ENCODE data around the gene PDE3A. TPM values are rescaled to one million over a fixed set of nuclear protein-coding genes. Genes with fewer than 3 reads are reported as not detected.
"Not testable (repeated sequence)": the region's sequence is repeated elsewhere in the genome, so short reads cannot be mapped to it uniquely, and the experiment has no call there.

Gene PDE3A
- total RNA-seq, 1 donor from 2014 or later = 0.75 TPM

DNA sequence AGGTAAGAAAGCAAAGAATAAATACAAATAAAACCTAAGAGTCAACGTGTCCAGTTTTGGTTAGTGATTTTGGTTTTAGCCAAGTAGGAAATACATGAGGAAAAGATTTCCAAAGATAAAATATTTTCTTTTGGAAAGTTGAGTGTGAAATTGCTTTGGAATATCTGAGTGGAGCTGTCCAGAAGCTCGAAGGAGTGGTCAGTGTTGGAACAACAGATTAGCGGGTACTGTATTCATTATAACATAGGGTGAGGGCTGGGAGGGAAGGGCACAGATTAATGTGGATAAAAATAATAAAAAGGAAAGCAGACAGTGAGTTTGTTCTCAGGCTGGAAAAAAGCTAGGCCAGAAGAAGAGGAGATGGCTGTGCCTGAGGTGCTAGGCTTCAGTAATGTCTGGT, 225.3 kb downstream of the PDE3A start:
- ATAC-seq (no peak), DNase-seq (ENCODE audit: low spot score) (no peak)

DNA sequence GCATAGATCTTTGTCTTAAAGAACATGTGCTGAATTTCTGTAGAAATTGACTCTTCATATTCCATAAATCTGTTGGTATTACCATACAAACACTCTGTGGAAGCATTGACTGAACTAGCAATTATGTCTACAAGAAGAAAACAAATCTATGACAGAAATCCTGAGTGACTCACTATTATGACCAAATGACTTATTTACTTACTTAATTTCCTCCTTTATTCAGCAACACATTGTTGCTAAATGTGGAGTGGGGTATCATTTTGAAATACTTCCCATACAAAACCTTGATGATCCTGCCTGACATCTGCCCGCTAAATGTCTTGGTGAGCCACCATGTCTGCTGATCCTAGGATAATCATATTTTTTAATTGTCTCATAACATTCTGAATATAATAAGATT, 227.7 kb downstream of the PDE3A start:
- DNase-seq (ENCODE audit: low spot score) (no peak), ATAC-seq (no peak)

DNA sequence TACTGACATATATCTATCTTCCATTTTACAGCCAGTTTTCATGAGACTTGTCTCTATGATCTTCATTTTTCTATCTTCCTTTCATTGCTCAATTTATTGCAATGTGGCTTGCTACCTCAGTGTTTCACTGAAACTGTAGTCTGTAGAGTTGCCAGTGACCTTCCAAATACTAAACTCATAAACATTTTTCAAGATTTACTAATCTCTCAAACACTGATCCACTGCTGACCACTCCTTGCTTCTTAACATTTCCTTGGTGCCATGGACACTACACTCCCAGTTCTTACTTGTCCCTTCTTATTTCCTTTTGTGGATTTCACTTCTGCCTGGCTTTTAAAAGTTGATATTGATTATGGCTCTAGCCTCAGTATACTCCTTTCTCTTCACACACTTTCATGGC, 231.4 kb downstream of the PDE3A start:
- DNase-seq (ENCODE audit: low spot score) (no peak), ATAC-seq (no peak)

DNA sequence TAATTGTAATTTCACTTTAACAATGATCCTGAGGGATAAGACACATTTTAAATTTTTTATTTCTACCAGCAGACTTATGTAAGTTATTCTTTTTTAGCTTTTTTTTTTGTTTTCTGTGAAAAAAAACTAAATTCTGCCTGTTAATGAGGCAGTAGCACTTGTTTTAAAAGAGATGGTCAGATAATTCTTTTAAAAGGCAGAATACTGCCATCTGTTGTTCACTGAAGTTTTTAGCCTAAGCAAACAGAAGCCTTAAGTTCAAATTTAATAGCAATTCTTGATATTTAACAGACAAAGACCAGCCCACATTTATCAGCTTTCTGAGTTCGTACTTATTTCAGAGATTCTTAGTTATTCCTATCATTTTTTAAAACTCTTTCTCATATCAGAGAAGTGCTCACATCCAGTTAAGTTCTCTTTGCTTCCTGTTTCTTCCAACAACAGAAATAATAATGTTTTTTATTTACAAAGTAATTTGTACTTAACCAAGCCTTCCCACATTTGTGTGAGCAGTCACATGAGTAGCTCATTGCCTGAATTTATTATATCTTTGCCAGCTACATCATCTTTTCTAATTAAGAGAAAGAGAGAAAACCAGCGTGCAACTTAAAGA, 233.4 kb downstream of the PDE3A start:
- DNase-seq (ENCODE audit: low spot score) (no peak), ATAC-seq (peak; percentile 63)

DNA sequence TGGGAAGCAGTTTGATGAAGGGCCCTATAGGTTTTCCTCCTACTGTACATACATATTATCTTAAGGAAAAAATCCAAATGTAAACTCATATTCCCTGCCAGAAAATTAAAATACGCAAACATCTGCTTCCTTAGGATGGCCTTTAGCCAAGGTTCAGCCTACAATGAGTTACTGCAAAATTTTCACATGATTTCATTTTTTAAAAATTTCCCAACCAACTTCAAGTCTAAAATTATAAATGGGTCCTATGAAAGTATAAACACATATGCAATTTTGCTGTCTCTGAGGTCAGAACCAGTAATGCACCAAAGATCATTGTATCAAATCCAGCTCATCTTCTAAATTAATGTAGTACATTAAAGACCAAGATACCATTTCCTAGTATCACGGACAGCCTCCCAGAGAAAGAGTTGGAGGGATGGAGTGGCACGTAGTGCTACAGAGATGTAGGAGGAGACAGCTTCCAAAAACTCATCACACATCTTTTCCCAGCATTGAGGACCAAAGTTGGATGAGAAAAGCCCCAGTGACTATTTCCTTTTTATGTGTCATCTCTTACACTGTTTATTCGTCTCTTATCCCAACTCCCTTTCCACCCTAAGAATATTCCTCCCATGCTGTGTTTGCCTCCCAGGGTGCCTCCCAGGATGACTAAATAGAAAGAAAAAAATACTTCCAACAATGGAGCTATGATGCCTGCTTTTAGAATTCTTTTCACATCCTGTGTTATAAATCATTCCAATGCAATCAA, 234.5 kb downstream of the PDE3A start:
- DNase-seq (ENCODE audit: low spot score) (no peak), ATAC-seq (no peak)

DNA sequence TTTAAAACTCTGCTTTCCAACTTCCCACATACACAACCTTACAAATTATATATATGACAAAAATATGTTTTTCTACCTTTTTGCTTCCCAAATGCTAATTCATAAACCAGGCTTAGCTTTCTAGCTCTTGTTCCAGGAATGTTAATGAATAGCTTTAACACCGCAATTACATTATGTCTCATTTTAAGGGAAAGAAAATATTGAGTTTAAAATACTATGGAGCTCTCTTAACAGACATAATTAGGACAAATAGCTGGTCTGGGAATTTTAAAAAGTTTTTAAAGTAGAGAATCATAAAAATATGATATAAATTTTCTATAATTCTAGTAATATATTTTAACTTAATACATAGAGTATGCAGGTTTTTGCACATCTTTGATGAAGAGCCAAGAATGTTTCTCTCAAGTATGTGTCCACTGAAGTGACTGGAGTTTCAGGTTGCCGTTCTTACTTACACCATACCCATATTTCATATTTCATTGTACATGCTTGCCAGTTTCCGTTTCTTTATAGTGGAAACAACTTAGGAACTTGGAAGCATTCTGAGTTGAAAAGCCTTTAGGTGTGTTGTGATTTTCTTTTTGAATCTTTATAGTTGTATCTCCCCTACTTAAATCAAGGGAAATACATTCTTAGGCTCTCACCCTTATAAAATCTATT, 236.2 kb downstream of the PDE3A start:
- no peak for DNase-seq (ENCODE audit: low spot score)
- ATAC-seq = no peak

DNA sequence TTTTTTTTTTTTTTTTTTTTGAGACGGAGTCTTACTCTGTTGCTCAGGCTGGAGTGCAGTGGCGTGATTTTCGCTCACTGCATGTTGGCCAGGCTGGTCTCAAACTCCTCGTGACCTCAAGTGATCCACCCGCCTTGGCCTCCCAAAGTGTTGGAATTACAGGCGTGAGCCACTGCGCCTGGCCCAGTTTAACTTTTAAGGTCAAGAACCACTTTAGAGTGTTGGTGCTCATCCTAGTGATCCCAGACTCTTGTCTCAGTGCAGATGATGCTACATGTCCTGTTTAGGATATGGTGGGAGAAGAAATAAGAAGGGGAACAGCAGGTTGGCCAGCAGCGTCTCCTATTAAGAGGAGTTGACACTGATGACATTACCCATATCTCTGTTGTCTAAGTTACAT, 246.7 kb downstream of the PDE3A start:
- ATAC-seq; DNase-seq (ENCODE audit: low spot score): not testable (repeated sequence)

DNA sequence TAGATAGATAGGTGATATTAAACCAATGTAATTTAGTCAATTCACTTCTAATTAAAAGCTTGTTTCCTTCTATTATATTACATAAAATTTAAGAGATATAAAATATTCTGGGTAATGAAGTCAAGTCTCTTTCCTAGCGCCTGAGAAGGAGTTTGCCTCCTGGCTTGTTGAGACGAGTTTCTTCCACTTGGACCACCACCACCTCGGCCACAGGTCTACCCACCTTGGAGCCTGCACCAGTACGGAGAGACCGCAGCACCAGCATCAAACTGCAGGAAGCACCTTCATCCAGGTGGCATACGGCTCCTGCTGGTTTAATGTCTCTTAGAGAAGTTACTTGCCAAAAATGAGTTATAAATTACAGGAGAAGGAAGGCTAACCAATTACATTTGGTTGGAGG, 247.8 kb downstream of the PDE3A start:
- DNase-seq (ENCODE audit: low spot score) = no peak
- no peak for ATAC-seq

DNA sequence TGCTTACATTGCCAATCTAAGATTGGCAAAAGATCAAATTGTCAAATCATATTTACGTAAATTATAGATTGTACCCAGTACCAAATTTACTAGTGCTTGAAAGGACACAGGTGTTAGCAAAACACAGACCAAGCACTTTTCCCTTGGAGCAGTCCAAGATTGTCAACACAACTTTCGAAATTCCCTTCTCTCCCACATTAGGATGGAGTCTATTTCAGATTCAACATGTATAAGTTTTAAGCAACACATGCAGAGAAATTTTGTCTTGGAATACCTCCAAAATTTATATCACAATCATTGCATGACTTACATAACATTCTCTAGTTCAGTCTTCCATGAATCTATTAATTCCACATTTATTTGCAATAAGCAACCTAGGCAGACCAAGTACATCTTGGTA, 251.9 kb downstream of the PDE3A start:
- ATAC-seq = no peak
- no peak for DNase-seq (ENCODE audit: low spot score)

DNA sequence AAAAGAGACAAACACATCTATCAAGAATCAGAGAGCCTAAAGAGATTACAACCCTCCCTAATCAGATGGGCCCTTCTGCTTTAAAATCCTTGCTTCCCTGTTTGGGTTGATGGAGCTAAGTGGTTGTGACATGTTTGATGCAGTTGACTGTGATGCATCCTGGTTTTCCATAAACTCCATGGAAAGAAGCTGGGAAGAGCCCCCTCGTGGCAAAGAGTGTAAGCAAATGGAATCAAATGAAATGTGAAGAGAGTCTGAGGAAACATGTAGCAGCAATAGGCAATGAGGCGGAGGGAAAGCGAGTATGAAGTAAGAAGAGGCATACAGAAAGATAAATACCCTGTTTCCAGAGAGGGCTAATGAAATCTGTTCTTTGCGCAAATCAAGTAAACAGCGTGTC, 256.4 kb downstream of the PDE3A start:
- peak; percentile 58 for ATAC-seq
- no peak for DNase-seq (ENCODE audit: low spot score)

DNA sequence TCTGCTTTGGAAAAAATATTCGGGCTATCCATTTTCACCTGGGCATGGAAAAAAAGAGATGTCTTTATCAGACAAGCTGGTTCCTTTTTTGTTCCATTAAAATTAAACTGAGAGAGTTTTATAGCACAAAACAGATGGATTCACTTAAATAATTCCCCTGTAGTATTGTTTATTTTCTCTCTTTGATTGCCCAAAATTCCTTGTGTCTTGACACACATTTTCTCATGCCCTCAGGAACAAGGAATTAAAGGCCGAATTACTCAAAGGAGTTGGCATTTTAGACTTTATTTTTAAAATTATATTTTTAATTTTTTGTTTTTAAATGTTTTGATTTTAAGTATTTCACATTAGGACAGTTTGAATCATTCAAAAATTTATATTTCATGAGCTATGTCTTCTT, 257.2 kb downstream of the PDE3A start:
- ATAC-seq (no peak), DNase-seq (ENCODE audit: low spot score) (no peak)

DNA sequence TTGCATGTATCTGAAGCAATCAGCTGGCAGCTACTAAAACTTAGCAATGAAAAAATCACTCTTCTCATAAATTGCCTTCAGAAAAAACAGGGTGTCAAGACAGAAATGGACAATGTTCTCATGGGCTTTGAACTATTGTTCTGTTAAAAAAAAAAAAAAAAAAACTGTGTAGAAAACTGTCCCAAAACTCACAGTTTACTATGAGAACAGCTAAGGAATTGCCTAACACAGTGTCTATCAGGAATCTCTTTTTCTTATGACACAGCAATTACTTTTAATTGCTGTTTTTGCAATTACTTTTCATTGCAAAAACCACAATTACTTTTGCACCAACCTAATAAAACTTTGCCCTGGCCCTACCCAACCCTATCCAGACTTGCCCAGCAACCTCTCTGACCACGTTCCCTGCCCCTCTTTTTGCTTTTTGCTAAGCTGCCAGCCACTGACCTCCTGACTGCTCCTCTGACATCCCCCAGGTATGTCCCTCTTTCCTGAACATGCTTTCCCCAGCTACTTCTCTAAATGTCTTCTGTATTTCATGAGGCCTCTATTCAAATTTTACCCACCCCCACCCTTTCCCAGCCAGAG, 258.8 kb downstream of the PDE3A start:
- DNase-seq (ENCODE audit: low spot score) (no peak), ATAC-seq (no peak)

DNA sequence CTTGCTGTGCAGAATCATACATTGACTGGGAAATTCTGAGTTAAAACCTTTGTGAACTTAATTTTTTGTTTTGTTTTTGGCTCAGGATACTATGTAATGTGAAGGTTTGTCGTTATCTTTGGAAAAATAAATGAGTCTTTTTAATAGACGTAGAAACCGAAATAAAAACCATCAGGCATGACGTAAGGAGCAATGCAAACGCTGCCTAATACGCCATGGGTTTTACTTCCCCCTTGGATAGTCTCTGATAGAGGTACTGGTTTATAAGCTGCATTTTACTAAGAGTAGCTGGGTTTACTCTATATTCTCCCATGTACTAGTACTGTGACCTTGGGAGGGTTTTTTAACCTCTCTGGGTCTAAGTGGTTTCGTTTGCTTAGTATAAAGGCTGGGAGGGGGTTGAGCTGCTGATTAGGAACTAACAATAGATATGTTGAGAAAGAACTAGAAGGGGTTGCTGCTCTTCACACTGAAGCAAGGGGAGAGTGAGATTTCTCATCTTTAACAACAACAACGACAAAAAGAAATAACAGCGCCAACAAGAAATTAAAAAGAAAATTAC, 260.0 kb downstream of the PDE3A start:
- no peak for DNase-seq (ENCODE audit: low spot score)
- no peak for ATAC-seq

DNA sequence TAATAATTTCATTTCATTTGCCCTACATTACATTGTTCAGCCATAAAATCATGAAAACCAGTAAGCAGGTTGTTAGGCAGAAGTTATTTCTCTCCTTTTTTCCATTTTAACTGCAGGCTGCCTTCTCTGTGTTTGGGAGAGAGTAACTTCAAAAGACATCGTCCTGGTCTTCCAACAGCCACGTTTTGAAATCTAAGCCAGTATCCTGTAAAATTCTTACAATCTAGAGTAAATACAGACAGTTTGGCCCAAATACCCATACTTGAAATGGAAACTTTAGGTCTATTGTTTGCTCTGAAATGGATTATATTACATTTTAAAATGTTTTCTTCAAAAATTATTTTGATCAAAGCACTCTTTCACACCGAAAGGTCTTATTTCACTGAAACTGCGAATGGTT, 260.7 kb downstream of the PDE3A start:
- DNase-seq (ENCODE audit: low spot score) (no peak), ATAC-seq (no peak)

DNA sequence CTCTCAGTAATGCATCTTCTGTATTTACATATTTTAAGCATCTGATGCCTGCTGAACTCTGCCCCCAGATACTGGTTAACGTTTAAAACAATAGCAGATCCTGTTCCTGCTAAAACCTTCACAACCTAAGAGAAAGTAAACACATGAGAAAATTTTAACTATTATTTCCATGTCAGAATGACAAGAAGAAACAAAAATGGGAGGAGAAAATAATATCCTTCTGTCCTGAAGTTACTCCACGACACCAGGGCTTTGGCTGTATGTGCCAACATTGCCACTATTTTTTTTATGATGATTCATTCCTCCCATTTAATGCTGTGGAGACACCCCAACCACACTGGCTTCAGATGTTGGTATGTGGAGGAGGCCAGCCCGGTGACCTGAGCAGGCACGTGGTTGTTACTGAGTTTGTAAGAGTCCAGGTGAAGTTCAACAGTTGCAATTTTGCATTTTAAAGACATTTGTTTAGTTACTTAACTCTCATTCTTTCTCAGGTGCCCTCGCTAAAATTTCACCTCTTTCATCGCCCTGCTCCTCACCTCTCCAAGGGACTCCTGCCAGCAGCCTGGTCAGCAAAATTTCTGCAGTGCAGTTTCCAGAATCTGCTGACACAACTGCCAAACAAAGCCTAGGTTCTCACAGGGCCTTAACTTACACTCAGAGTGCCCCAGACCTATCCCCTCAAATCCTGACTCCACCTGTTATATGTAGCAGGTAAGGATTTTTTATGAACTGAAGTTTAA, 261.2 kb downstream of the PDE3A start:
- peak; percentile 95 for ATAC-seq
- peak; percentile 85 for DNase-seq (ENCODE audit: low spot score)

DNA sequence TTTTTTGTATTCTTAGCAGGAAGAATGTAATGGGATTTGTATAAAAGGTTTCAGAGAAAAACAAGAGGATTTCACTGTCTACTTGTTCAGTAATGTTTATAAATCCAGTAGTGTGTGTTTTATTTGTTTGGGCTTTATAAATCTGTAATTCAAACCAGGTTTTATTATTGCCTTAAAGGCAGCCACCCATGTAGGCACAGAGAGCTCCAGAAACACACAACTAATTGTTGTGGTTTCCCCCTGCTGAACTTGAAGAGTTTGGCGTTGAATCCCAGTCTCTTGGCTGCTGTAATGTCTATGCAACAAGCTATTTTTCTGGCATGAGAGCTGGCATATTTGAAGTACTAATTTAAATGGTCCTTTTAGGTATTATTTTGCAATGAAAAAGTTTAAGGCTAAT, 263.4 kb downstream of the PDE3A start:
- DNase-seq (ENCODE audit: low spot score) = no peak
- ATAC-seq = no peak

DNA sequence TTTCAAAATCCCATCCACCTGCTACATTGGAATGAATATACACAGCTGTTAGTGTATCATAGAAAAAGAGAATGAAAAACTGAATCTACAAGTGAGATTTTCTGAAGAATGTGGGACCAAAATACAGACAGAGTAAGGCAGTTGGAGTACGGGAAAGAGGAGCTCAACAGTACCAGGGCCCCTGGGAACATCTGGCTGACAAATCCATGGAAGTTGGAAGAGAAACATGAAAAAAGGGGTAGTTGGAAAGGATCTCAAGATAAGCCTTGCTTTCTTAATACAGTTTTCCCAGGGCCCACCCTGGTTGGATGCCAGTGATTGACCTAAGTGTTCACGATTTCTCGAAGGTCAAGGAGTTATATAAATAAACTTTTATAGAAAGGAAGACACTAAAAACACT, 272.8 kb downstream of the PDE3A start:
- ATAC-seq = no peak

DNA sequence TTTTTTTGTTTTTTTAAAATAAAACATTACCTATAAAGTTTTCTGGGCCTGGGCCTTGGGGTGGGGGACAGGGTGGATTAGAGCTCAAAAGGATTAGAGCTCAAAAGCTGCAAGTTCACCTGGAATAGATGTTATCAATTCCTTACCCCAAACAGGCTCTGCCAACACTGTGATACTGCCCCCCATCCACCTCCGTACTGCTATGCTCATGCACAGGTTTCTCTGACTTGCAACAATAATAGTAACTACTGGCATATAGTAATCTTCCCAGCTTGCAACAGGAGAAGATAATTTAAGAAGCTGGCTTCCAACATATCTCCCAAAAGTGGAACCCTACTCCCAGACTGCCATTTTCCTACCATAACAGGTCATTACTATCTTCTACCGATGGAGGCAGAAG, 275.5 kb downstream of the PDE3A start:
- no peak for ATAC-seq
- no peak for DNase-seq (ENCODE audit: low spot score)

More for the DNA sequence above, 272.8 kb downstream of the PDE3A start:
- no peak for DNase-seq (ENCODE audit: low spot score)

DNA sequence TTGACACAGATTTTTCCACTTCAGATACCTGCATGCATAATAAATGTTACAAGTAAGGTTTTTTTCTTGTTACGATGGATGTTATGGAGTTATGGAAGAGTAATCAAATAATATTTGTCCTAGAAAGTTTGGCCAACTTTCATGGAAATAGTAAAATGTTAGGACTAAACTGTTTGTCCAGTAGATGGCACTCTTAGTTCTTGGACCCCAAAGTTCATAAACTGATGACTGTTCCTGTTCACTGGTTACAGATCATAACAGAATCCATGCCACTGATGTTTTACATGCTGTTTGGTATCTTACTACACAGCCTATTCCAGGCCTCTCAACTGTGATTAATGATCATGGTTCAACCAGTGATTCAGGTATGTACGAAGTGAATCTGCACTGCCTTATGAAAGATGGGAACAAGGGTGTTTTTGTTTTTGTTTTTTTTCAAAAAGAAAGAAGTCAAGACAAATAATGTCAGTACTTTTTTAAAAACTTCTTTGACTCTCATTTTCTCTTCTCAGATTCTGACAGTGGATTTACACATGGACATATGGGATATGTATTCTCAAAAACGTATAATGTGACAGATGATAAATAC, 278.0 kb downstream of the PDE3A start:
- ATAC-seq (peak; percentile 90), DNase-seq (ENCODE audit: low spot score) (no peak)

DNA sequence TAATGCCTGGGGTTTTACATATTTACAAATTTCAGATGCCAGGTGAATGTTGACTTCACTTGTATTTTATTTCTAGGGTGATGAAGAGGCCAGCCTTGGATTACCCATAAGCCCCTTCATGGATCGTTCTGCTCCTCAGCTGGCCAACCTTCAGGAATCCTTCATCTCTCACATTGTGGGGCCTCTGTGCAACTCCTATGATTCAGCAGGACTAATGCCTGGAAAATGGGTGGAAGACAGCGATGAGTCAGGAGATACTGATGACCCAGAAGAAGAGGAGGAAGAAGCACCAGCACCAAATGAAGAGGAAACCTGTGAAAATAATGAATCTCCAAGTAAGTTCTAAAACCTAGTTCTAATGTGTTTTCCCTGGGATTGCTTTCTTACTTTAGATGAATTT, 285.5 kb downstream of the PDE3A start:
- ATAC-seq (no peak), DNase-seq (ENCODE audit: low spot score) (no peak)

DNA sequence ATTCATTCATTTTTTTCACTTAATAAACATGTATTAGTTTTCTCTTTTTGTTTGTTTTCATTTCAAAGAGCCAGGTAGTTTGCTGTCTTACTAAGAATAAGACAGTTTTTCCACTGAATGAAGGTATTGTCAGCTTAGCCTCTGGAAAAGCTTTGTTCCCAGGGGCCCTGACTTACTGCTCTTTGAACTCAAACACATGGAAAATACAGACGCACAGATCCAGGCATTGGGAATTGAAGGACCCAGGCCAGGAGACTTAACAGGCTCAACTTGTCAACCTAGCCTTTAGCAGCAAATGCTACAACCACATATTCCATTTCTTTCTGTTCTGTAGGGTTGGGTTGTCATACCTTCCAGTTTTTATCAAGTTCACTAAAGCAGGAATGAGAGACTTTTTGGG, 288.3 kb downstream of the PDE3A start:
- ATAC-seq (peak; percentile 37), DNase-seq (ENCODE audit: low spot score) (no peak)

Measured in left lobe of liver (tissue), 2 donors.